ENCODE measurements around the gene KCNG3. TPM values are rescaled to one million over a fixed set of nuclear protein-coding genes. Genes with fewer than 3 reads are reported as not detected.

KCNG3 gene
- total and polyA plus RNA-seq, 2 of the 13 experiments (the other 11 are each of a cell fraction or from before 2014, with no cell fraction given), result 2.8 to 4.8 TPM

- TF ChIP-seq SALL1 (CRISPR knock-in tag; IDR thresholded peaks at IDR 0.05) (peak; percentile 24; the same call in 1 of the 2 replicates), PAXIP1 (CRISPR knock-in tag; conservative IDR thresholded peaks at IDR 0.05) (peak; percentile 40; the same call in 1 of the 2 replicates), ZNF275 (CRISPR knock-in tag; IDR thresholded peaks at IDR 0.05; ENCODE audit: borderline replicate concordance) (no peak), THAP8 (CRISPR knock-in tag; IDR thresholded peaks at IDR 0.05; ENCODE audit: borderline replicate concordance) (no peak)
- TF ChIP-seq, protein P1, sequence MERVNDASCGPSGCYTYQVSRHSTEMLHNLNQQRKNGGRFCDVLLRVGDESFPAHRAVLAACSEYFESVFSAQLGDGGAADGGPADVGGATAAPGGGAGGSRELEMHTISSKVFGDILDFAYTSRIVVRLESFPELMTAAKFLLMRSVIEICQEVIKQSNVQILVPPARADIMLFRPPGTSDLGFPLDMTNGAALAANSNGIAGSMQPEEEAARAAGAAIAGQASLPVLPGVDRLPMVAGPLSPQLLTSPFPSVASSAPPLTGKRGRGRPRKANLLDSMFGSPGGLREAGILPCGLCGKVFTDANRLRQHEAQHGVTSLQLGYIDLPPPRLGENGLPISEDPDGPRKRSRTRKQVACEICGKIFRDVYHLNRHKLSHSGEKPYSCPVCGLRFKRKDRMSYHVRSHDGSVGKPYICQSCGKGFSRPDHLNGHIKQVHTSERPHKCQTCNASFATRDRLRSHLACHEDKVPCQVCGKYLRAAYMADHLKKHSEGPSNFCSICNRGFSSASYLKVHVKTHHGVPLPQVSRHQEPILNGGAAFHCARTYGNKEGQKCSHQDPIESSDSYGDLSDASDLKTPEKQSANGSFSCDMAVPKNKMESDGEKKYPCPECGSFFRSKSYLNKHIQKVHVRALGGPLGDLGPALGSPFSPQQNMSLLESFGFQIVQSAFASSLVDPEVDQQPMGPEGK (CRISPR knock-in tag; IDR thresholded peaks at IDR 0.05), result peak; percentile 73
- TF ChIP-seq, protein P2, sequence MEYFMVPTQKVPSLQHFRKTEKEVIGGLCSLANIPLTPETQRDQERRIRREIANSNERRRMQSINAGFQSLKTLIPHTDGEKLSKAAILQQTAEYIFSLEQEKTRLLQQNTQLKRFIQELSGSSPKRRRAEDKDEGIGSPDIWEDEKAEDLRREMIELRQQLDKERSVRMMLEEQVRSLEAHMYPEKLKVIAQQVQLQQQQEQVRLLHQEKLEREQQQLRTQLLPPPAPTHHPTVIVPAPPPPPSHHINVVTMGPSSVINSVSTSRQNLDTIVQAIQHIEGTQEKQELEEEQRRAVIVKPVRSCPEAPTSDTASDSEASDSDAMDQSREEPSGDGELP (IDR thresholded peaks at IDR 0.05; ENCODE audit: borderline replicate concordance, low read depth), result peak; percentile 75
Measured at GRCh38 chr2:42510608-42511243, 16.9 kb upstream of the KCNG3 start (continued).
